Astrocyte of the spinal cord (primary cell): ENCODE measurements around the gene TTC22.

Experiments used
- DNase-seq: peaks from one replicate; pipeline ENCODE4 v3.0.0; 2011; ENCODE audit warnings: low read depth, low spot score
- H3K4me3 ChIP-seq: 2 replicates; pipeline ENCODE4 v1.5.1; 2011; ENCODE audit warnings: low read depth, mild to moderate bottlenecking, low read length, moderate library complexity
- in situ Hi-C: cut with HindIII; loops from 2 replicates; pipeline ENCODE4 v1.10.0; 2017; ENCODE audit warnings: low sequenced_read_pairs
- TF ChIP-seq, protein P1 (sequence below): IDR thresholded peaks from 2 replicates; pipeline ENCODE4 v1.5.1; 2012; ENCODE audit warnings: low read depth, mild to moderate bottlenecking, low read length, inconsistent platforms

The TTC22 gene

DNA sequence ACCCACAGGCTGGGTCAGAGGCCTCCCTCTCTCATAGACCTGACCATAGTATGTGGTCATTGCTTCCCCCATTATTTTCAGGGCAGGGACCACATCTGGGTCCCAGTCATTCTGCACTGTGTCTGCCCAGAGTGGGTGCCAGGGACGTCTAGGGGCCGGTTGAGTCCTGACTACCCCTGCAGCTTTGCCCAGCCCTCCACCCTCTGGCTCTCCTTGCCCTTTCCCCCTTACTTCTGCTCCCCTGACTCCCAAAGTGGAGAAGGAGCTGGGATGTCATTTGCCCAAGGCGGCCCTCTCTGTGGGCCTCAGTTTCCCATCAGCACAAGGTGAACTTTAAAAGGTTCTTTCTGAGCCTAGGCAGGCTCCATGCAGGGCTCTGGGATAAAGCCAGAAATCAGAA lies 4.3 kb upstream of the TTC22 start:
- no peak for DNase-seq
- H3K4me3 ChIP-seq = no peak overlapping the region
- in situ Hi-C loops = no loop called here
- TF ChIP-seq, protein P1, sequence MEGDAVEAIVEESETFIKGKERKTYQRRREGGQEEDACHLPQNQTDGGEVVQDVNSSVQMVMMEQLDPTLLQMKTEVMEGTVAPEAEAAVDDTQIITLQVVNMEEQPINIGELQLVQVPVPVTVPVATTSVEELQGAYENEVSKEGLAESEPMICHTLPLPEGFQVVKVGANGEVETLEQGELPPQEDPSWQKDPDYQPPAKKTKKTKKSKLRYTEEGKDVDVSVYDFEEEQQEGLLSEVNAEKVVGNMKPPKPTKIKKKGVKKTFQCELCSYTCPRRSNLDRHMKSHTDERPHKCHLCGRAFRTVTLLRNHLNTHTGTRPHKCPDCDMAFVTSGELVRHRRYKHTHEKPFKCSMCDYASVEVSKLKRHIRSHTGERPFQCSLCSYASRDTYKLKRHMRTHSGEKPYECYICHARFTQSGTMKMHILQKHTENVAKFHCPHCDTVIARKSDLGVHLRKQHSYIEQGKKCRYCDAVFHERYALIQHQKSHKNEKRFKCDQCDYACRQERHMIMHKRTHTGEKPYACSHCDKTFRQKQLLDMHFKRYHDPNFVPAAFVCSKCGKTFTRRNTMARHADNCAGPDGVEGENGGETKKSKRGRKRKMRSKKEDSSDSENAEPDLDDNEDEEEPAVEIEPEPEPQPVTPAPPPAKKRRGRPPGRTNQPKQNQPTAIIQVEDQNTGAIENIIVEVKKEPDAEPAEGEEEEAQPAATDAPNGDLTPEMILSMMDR = no peak

DNA sequence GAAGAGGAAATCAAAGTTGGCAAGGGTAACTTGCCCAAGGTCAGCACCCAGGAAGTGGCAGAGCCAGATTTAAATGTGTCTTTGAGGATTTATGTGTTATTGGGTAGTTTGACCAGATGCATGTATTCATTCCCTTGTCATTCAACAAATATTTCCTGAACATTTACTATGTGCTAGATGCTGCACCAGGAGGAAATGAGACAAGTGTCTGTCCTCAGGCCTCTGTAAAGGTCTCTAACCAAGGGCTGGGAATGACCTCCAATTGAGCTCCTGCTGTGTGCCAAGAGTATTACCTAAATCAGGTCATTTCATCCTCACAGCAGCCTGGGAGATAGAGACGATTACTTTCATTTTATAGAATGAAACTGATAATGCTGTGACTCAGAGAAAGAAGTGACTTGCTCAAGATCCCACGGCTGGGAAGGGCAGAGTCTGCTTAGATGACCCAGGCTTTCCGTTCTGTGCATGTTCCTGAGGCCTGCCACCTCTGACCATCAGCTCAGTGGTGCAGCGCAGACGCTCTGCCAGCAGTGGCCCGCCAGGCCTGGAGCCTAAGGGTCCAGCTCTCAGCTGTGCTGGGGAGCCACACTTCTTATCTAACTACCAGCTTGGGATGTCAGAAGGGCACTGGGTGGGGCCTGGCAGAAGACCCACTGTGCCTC lies 3.5 kb upstream of the TTC22 start:
- no peak for DNase-seq
- H3K4me3 ChIP-seq = no peak overlapping the region
- TF ChIP-seq, protein P1 = no peak
- in situ Hi-C loops = no loop called here

DNA sequence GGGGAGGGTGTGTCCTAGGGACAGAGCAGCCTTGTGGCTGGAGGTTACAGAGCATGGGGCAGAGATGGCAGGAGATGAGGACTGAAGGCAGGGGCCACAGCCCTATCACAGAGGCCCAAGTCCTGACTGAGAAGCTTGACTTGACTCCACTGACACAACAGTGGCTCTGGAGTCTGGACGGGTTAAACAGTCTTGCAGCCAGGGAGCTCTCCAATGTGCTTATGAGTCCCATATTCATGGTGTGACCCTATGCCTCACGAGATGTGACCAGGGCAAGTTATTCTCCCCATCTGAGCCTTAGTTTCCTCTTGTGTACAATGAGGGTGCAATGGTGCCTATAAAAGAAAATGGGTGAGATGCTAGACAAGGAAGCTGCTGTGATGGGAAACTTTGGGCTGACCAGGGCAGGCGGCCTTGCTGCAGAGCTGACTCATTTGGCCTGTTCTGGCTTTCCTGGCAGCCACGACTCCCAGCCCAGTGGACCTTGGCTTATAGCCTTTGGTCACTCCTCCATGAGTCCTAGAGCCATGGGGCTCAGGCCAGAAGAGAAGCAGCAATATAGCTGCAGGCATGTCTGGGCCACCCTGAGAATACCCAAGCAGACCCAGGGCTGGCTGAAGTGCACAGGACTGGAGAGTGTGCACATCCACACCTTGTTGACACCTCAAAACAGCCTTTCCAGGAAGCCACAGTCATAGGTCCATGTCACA lies 2.8 kb upstream of the TTC22 start:
- DNase-seq = no peak
- in situ Hi-C loops = no loop called here

DNA sequence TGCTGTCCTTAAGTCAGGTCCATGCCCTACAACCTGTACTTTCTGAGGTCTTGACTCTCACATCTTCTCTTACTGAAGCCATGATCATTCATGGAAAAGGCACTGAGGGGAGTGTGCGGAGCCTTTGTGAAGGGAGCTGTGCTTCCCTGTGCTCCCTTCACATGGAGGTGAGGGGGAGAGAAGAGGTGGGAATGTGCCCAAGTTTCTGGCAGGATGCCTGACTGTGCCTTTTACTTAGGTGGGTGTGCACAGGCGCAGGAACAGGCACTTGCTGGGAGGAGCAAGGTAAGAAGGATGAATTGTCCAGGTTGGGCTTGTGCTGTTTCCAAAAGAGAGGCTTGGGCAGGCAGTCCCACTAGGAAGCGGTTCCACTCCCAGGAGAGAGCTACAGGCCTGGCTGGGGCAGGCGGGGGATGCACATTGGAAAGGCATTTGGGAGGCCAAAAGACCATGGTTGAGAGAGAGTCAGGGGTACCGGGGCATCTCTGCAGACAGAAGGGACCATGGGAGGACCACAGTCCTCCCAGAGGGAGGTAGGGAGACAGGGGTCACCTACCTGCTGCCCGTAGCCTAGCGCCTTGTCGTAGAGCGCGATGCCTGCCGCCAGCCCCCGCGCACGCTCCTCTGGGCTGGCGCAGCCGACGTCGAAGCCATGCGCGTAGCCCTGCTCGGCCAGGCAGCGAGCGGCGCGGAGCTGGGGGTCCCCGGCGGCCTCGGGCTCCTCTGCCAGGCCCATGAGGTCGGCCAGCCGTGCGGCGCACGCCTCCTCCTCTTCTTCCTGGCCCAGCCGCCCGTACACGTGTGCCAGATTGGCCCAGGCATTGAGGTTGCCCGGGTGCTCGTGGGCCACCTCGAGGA lies 853 bp downstream of the TTC22 start:
- DNase-seq = no peak
- no peak overlapping the region for H3K4me3 ChIP-seq
- in situ Hi-C loops = no loop called here

More for the DNA sequence above, 2.8 kb upstream of the TTC22 start:
- TF ChIP-seq, protein P1 = no peak
- H3K4me3 ChIP-seq = no peak overlapping the region

DNA sequence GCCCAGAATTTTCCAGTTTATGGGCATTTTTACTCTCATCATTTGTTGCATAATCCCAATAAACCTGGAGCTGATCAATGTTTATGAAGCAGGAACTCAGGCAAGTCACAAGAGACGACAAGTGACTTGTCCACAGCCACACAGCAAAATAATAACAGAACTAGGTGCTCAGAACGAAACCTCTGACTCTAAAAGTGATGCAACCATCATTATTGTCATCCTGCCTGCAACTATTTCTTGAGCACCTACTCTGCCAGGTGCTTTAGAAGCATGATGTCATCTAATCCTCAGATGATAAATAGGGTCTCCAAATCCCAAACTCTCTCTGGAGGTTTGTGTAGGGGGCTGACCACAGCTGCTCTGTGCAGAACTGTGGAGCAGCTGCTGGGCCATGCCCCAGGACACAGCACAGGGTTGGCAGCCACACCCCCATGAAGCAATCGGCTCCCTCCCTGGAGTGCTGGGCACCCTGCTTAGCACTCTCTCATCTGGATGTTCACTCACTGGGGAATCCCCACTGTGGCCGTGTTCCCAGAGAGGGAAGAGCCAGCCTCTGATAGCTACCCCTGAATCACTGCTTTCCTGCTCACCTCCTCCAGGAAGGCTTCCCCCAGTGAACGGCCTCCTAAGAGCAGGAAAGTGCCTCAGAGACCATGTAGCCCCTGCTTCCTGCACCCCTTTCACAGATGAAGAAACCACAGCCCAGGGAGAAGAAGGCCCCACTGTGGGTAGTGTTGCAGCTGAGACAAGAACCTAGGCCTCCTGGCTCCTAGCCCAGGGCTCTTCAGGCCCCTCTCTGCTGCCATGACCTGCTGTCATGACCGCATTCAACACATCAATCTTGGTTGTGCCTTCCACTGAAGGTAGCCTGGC lies 2.1 kb downstream of the TTC22 start:
- in situ Hi-C loops = no loop called here
- TF ChIP-seq, protein P1 = no peak
- DNase-seq = no peak
- no peak overlapping the region for H3K4me3 ChIP-seq

More for the DNA sequence above, 853 bp downstream of the TTC22 start:
- TF ChIP-seq, protein P1 = no peak

DNA sequence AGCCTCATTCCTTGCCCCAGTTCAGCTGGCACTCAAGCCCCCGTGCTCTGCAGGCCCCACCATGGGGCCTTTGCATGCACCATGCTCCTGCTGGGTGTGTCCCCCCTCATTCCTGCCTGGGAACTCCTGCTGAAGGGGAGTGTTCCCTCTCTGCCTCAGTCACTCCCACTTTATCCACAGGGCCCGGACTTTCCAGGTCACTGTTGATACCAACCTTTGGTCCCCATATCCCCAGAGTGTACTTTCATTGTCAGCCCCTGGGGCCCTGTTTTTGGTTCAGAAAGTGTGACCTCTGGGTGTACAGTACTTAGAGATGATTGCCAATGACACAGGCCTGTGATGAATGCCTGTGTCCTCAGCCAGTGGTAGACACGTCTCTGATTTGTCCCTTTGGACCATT lies 2.9 kb downstream of the TTC22 start:
- TF ChIP-seq, protein P1 = no peak
- in situ Hi-C loops = no loop called here
- H3K4me3 ChIP-seq = no peak overlapping the region
- no peak for DNase-seq
